Duodenal mucosa (tissue), 2 donors: Measurements from ENCODE around the gene MRPL4.
"Not testable (repeated sequence)": the region's sequence is repeated elsewhere in the genome, so short reads cannot be mapped to it uniquely, and the experiment has no call there.

Experiments
- H3K27ac ChIP-seq: one replicate; pipeline ENCODE4 v1.7.0; 2013; ENCODE audit warnings: low read depth, low read length
- H3K27me3 ChIP-seq, 2 donors: one replicate each; pipeline ENCODE4 v1.7.0; 2013; ENCODE audit warnings: low read length in 2 of 2, control low read depth in 1 of 2; ENCODE audit not compliant: insufficient read depth in 2 of 2, control insufficient read depth in 1 of 2
- H3K36me3 ChIP-seq, 2 donors: one replicate each; pipeline ENCODE4 v1.7.0; 2013; ENCODE audit warnings: low read length in 2 of 2, control low read depth in 1 of 2; ENCODE audit not compliant: insufficient read depth in 2 of 2, control insufficient read depth in 1 of 2
- H3K4me1 ChIP-seq, 2 donors: one replicate each; pipeline ENCODE4 v1.7.0; 2013; ENCODE audit warnings: low read length in 2 of 2, control low read depth in 1 of 2; ENCODE audit not compliant: insufficient read depth in 2 of 2, control insufficient read depth in 1 of 2
- H3K4me3 ChIP-seq, 2 donors: one replicate each; pipeline ENCODE4 v1.7.0; 2013; ENCODE audit warnings: low read length in 2 of 2, low read depth in 1 of 2
- H3K9ac ChIP-seq, 2 donors: one replicate each; pipeline ENCODE4 v1.7.0; 2013; ENCODE audit warnings: low read length in 2 of 2, low read depth in 1 of 2
- H3K9me3 ChIP-seq, 2 donors: one replicate each; pipeline ENCODE4 v1.7.0; 2013; ENCODE audit warnings: low read length in 2 of 2, control low read depth in 1 of 2; ENCODE audit not compliant: control insufficient read depth in 1 of 2

The MRPL4 gene

DNA sequence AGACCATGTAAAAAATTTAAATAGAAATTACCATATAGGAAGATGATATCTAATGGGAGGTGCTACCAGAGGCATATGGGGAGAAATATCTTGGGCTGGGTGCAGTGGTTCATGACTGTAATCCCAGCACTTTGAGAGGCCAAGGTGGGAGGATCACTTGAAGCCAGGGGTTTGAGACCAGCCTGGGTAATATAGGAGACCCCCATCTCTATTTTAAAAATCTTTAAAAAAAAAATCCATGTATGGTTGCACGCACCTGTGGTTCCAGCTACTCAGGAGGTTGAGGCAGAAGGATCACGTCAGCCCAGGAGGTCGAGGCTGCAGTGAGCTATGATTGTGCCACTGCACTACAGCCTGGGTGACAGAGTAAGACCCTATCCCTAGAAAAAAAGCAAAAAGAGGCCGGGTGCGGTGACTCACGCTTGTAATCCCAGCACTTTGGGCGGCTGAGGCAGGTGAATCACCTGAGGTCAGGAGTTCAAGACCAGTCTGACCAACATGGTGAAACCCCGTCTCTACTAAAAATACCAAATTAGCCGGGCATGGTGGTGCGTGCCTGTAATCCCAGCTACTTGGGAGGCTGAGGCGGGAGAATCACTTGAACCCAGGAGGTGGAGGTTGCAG lies 10.1 kb upstream of the MRPL4 start:
- not testable (repeated sequence) for H3K4me3 ChIP-seq, H3K4me1 ChIP-seq, H3K9me3 ChIP-seq, H3K36me3 ChIP-seq, H3K27me3 ChIP-seq, H3K27ac ChIP-seq, H3K9ac ChIP-seq

- Histone ChIP-seq H3K9me3 (no peaks in the 10 kb centered on the region), H3K4me1 (no peaks in the 10 kb centered on the region), H3K27ac (no peak overlapping the region), H3K27me3 (no peaks in the 10 kb centered on the region), H3K4me3 (no peak overlapping the region), H3K9ac (no peak overlapping the region), H3K36me3 (no peaks in the 10 kb centered on the region)
Measured at GRCh38 chr19:10243606-10244005, 8.4 kb upstream of the MRPL4 start.

DNA sequence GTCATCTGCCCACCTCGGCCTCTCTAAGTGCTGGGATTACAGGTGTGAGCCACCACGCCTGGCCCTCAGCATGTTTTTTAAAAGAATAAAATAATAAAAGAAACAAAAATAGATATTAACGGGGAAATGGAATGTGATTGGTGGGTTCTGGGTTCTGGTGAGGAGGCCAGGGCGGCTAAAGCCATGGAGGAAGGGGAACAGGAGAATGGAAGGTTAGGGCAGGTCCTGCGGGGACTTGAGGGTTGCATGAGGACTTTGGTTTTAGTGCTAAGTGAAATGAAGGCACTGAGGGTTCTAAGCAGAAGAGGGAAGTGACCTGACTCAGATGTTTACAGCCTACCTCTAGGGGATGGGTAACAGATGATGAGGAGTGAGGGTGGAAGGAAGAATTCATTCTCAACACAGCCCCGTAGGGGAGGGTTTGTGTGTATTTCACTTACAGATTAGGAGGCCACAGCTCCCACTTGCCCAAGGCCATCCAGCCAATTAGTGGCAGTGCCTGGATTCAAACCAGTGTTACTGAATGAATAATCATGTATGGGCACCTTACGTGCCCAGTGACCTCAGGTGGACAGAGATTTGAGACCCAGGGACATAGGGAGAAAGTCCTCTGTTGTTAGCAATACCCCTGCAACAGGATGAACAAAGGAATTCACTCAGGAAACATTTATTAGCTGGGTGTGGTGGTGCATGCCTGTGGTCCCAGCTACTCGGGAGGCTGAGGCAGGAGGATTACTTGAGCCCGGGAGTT lies 6.7 kb upstream of the MRPL4 start:
- Histone ChIP-seq H3K4me1 (no peaks in the 10 kb centered on the region), H3K27me3 (no peaks in the 10 kb centered on the region), H3K4me3 (no peak overlapping the region), H3K9ac (no peak overlapping the region), H3K27ac (no peak overlapping the region), H3K9me3 (no peaks in the 10 kb centered on the region), H3K36me3 (no peaks in the 10 kb centered on the region)

GRCh38 chr19:10246511-10246910 lies 5.5 kb upstream of the MRPL4 start:
- no peaks in the 10 kb centered on the region for H3K36me3 ChIP-seq
- no peak overlapping the region for H3K9ac ChIP-seq
- H3K27me3 ChIP-seq, result no peaks in the 10 kb centered on the region
- peaks cover 4 to 6% of the 10 kb centered on the region in 2 donors for H3K4me1 ChIP-seq
- H3K4me3 ChIP-seq, result no peak overlapping the region
- no peak overlapping the region for H3K27ac ChIP-seq
- no peaks in the 10 kb centered on the region for H3K9me3 ChIP-seq

DNA sequence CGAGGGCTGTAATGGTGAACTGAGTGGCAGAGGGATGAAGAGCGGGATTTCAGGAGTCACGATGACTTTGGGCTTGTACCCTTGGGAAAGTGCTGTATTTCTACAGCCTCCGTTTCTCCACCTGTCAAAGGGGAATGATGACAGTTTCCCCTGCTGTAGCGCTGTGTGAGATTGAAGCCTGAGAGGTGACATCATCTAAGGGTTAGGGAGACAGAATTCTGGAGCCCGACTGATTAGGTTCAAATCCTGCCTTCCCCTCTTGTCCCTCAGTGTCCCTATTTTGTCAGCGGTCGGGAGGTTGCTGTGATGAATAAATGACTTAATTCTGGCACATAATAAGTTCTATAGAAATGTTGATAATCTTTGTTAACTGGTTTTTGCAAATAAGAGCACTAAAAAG lies 693 bp downstream of the MRPL4 start:
- Histone ChIP-seq H3K4me1 (peaks cover 10 to 14% of the 10 kb centered on the region in 2 donors), H3K27ac (no peak overlapping the region), H3K9ac (peak overlapping the region; percentile 71 to 73)

GRCh38 chr19:10254244-10254643 lies 2.2 kb downstream of the MRPL4 start:
- peaks cover 22 to 42% of the 10 kb centered on the region in 2 donors for H3K36me3 ChIP-seq
- no peaks in the 10 kb centered on the region for H3K9me3 ChIP-seq
- peaks cover 10 to 14% of the 10 kb centered on the region in 2 donors for H3K4me1 ChIP-seq
- no peak overlapping the region for H3K9ac ChIP-seq
- no peaks in the 10 kb centered on the region for H3K27me3 ChIP-seq
- H3K4me3 ChIP-seq, result no peak overlapping the region
- H3K27ac ChIP-seq, result no peak overlapping the region

More for the DNA sequence above, 693 bp downstream of the MRPL4 start:
- H3K9me3 ChIP-seq, result no peaks in the 10 kb centered on the region
- peak overlapping the region; percentile 78 to 82 for H3K4me3 ChIP-seq
- peaks cover 14 to 28% of the 10 kb centered on the region in 2 donors for H3K36me3 ChIP-seq
- no peaks in the 10 kb centered on the region for H3K27me3 ChIP-seq

DNA sequence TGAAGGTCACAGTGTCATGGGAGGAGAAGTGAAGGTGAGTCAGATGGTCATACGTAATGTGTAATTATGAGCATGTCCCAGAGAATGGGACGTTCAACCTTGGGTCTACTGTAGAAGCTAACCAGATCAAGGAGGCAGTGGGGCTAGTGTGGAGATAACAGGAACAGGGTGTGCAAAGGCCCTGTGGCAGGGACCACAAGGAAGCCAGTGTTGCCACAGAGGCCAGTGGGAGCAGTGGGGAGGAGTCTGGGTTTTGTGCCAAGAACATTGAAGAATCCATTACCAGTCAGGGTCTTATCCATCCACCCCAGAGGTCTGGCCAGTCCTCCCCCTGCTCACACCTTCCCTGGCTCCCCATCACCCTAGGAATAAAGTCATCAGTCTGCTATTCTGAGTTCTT lies 3.3 kb downstream of the MRPL4 start:
- H3K9me3 ChIP-seq, result no peaks in the 10 kb centered on the region
- peaks cover 22 to 50% of the 10 kb centered on the region in 2 donors for H3K36me3 ChIP-seq
- no peak overlapping the region for H3K27ac ChIP-seq
- H3K4me1 ChIP-seq, result peaks cover 15 to 18% of the 10 kb centered on the region in 2 donors
- no peaks in the 10 kb centered on the region for H3K27me3 ChIP-seq
- no peak overlapping the region for H3K9ac ChIP-seq
- no peak overlapping the region for H3K4me3 ChIP-seq

GRCh38 chr19:10256551-10256950 lies 4.5 kb downstream of the MRPL4 start:
- Histone ChIP-seq H3K4me1 (peaks cover 12 to 13% of the 10 kb centered on the region in 2 donors), H3K27me3 (no peaks in the 10 kb centered on the region), H3K27ac (no peak overlapping the region), H3K4me3 (no peak overlapping the region), H3K9me3 (no peaks in the 10 kb centered on the region), H3K9ac (no peak overlapping the region), H3K36me3 (peaks cover 22 to 50% of the 10 kb centered on the region in 2 donors)

DNA sequence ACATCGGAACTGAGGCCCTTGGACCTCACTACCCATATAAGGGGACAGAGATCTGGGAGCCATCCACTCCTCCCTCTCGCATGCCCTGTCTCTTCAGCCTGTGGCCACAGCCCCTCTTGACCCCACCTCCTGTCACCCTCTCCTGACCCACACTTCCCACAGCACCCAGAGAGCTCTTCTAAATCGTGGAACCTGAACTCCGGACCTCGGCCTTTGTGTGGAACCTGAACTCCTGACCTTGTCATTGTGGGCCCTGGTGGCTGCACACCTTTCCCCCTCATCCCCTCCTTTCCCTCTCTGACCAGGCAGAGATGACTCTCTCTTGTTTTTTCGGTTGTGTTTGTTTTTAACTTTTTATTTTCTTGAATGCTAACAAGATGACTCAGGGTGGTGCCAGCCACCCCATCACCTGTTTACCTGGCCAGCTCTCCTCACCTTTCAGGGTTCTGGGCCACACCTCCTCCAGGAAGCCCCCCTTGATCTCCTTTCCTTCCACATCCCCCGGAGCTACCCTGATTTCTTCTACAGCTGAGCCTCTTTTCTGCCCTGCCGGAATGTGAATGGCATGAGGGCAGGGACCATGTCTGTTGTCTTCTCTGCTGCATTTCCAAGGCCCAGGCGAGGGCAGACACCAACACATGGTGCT lies 5.1 kb downstream of the MRPL4 start:
- no peaks in the 10 kb centered on the region for H3K27me3 ChIP-seq
- no peak overlapping the region for H3K27ac ChIP-seq
- H3K9ac ChIP-seq, result no peak overlapping the region
- H3K36me3 ChIP-seq, result peaks cover 22 to 50% of the 10 kb centered on the region in 2 donors
- no peaks in the 10 kb centered on the region for H3K9me3 ChIP-seq
- H3K4me1 ChIP-seq, result peaks cover 12 to 13% of the 10 kb centered on the region in 2 donors
- no peak overlapping the region for H3K4me3 ChIP-seq

DNA sequence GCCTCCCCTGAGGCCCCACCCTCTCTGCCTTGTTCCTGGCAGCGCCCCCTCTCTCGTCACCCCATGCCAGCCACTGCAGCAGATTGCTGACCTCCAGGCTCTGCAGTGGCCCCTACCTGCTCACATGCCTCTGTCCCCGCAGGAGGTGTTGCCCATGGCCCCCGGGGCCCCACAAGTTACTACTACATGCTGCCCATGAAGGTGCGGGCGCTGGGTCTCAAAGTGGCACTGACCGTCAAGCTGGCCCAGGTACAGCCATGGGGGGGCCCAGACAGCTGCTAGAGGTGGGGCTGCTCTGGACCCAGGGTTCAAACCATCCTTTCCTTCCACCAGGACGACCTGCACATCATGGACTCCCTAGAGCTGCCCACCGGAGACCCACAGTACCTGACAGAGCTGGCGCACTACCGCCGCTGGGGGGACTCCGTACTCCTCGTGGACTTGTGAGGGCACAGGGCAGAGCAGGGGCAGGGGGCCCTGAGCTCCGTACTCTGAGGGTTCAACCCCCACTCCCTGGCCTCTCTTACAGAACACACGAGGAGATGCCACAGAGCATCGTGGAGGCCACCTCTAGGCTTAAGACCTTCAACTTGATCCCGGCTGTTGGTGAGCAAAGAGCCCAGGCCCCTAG lies 6.2 kb downstream of the MRPL4 start:
- no peak overlapping the region for H3K4me3 ChIP-seq
- peaks cover 22 to 50% of the 10 kb centered on the region in 2 donors for H3K36me3 ChIP-seq
- peaks cover 5 to 6% of the 10 kb centered on the region in 2 donors for H3K4me1 ChIP-seq
- H3K27me3 ChIP-seq, result no peaks in the 10 kb centered on the region
- no peaks in the 10 kb centered on the region for H3K9me3 ChIP-seq
- H3K27ac ChIP-seq, result no peak overlapping the region
- no peak overlapping the region for H3K9ac ChIP-seq
